GDM1 (cell line): ENCODE results near the gene KIF20A.
"Not testable (repeated sequence)": the region's sequence is repeated elsewhere in the genome, so short reads cannot be mapped to it uniquely, and the experiment has no call there.

Source experiments
- DNase-seq: peaks from one replicate; lab custom pipeline; 2025; lab: John Stamatoyannopoulos, UW

Gene KIF20A

DNA sequence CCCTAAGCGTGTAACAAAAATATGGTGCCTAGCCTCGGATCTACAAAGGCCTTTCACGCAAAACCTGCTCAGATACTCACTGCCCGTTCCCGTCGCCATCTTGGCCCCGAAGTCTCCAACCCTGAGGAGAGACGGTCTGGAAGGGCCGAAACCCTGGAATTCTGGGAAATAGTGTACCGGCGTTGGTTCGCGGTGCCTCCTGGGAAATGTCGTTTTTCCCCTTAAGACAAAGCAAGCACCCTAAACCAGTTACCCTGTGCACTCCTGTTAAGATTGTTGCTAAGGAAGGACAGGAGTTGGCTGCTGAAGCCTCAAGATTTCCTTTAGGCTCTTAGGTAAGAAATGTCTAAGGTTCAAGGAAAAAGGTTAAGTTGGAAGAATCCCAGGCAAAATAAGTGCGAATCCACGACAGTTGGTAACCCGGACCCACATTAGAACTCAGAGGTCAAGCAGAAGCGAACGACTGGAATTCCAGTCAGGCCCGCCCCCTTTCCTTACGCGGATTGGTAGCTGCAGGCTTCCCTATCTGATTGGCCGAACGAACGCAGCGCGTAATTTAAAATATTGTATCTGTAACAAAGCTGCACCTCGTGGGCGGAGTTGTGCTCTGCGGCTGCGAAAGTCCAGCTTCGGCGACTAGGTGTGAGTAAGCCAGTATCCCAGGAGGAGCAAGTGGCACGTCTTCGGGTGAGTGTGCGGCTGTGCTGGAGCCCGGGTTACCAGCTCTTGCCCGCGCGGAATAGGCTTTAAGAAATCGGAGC lies at the start of gene KIF20A, which contains the start of gene BRD8:
Gene KIF20A (plus strand): TSS at position 597 of the 761 bp plus-strand sequence. CDS start 569 bp downstream, outside the sequence.
Gene BRD8 (minus strand): TSS at position 115 of the 761 bp plus-strand sequence. CDS start 16 bp downstream, at position 99.
- peak; percentile 86 for DNase-seq

DNA sequence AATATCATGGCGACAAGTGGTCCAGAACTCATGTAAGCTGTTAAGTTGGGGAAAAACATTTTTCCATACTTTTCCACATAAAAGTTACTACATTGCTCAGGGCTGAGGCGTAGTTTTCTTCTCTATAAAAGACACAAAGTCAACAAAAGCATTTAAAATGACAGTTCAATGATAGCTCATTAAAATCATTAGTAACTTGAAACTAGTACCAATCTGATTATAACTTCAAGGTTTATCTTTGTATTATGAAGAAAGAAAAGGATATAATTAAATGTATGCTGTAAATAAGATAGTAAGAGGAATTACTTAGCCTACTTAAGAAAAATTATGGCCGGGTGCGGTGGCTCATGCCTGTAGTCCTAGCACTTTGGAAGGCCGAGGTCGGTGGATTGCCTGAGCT lies 49.6 kb upstream of the KIF20A start:
- no peak for DNase-seq

DNA sequence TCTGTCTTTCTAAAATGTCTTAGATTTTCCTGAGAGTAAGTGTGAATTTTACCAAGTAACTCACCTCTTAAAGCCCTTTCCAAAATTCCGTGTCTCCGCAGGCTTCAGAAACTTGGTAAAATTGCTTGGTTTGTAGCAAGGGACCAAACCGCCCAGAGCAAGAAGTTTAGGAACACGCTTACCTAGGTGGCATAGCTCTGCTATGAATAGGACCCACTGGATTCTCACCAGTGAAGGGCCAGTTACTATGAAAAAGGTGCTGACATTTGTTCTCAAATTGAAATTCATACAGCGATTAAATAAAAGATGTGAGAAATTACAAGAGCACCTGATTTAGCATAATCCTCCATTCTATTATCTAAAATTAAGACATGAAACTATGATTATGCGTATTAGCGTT lies 46.4 kb upstream of the KIF20A start:
- no peak for DNase-seq

DNA sequence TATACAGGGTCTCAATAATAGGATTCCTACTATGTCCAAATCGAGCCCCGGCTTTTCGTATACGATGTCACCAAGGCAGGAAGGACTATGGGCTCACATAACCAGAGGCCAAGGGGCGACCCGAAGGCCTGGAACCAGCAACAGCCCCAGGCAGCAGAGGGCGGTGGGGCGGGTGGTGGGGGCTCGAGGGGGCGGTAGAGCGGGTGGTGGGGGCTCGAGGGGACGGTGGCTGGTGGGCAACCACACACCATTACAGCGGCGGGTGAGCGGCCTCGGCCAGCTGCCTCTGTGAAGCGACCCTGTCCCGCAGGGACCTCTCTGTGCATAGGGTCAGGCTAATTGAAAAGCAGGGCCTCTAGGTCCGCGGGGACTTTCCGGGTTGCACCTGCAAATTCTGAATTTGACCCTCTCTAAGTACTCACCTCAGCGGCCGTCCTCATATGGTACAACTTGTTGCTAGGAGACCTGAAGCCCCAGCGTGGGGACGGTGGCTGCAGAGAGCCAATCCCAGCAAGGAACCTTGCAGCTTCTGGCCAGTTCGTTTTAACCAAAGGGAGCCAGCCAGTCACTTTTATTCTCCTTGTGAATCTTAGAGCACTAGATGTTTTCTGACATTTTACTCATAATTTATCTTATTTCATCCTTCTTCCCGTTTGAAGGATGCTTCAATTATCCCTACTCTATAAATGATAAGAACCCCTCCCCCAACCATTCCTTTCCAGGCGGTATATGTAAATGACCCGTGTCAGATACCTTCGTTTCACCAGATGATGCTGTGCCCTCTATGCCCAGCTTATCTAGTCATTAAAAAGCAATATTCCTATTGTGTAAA lies 39.7 kb upstream of the KIF20A start, which contains the start of gene NME5:
Gene NME5 (minus strand): TSS at position 480 of the 832 bp plus-strand sequence. CDS start 648 bp downstream, outside the sequence.
- no peak for DNase-seq

DNA sequence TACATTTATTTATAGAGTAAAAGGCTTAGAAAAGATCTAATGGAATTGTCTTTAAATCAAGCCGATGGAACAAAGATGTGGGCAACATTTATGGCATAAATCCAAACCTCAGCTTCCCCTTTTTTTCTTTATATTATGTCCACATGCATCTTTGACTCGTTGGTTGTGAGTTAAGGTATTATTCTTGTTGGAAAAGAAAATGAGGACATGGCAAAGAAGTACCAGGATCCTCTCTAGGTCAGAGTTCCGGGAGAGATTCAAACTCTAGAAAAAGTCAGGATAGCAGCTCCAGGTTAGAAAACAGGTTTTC lies 39.2 kb upstream of the KIF20A start:
- DNase-seq: no peak

DNA sequence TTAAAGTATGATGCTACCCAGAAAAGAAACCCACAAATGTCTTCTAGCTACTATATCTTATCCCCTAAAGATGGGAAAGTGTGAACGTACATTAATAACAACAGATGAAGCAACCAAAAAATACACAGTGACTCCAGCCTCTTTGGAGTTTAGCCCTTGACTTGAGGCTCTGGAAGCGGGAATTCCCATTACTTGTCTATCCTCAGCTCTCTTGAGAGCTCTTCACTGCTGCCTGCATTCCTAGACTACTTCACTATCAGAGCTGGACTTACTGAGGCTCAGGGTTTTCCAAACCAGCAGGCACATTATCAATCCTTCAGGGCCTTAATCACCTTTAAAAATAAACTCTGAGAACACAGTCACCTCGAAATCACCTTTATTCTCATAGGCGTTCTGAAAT lies 38.6 kb upstream of the KIF20A start:
- DNase-seq: no peak

DNA sequence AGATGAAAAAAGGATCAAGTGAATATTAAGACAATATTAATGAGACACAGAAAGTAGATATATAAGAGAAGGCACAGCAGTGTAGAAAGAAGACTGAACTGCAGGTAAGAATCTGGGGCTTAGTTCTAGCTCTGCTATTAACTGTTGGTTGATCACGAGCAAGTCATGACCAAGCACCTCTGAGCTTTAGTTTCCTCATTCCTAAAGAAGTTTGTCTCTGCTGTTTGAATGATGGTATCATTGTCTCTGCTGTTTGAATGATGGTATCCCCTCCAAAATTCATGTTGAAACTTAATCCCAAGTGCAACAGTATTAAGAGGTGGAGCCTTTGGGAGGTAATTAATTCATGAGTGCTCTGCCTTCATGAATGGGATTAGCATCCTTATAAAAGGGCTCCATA lies 37.2 kb upstream of the KIF20A start:
- no peak for DNase-seq

DNA sequence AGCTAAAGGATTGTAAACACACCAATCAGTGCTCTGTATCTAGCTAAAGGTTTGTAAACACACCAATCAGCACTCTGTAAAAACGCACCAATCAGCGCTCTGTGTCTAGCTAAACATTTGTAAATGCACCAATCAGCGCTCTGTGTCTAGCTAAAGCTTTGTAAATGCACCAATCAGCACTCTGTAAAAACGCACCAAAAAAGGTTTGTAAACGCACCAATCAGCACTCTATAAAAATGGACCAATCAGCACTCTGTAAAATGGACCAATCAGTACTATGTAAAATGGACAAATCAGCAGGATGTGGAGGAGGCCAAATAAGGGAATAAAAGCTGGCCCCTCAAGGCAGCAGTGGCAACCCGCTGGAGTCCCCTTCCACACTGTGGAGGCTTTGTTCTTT lies 35.3 kb upstream of the KIF20A start:
- DNase-seq: not testable (repeated sequence)

DNA sequence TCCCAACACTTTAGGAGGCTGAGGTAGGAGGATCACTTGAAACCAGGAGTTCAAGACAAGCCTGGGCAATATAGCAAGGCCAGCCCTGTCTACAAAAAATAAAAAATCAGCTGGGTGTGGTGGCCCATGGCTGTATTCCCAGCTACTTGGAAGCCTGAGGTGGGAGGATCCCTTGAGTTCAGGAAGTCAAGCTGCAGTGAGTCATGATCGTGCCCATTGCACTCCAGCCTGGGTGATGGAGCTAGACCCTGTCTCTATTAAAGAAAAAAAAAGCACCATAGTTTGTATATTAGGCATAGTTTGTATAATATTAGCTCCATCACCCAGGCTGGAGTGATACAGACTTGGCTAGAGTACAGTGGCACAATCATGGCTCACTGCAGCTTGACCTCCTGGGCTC lies 30.1 kb upstream of the KIF20A start:
- DNase-seq: no peak

DNA sequence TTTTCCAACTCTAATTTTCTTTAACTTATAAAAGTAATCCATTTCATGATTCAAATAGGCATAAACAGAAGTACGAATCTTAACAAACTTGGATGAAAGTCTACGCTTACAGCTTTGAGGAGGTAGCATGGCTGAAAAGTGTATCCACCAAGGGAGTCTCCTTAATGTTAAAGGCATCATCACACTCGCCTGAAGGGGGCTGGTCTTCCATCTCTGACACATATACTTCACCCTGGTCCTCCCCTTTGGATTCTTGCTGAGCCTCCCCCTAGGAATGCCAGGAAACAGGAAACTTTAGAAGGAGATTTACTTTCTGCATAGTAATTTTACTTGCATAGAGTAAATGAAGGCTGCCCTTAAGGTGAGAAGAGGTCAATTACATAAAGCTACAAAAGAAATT lies 29.4 kb upstream of the KIF20A start:
- DNase-seq: no peak

DNA sequence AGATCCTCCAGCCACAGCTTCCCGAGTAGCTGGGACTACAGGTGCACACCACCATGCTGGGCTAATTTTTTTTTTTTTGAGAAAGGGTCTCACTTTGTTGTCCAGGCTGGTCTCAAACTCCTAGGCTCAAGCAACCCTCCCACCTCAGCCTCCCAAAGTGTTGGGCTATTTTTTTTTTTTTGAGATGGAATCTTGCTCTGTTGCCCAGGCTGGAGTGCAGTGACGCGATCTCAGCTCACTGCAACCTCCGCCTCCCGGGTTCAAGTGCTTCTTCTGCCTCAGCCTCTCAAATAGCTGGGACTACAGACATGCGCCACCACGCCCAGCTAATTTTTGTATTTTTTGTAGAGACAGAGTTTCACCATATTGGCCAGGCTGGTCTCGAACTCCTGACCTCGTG lies 22.9 kb upstream of the KIF20A start:
- not testable (repeated sequence) for DNase-seq

DNA sequence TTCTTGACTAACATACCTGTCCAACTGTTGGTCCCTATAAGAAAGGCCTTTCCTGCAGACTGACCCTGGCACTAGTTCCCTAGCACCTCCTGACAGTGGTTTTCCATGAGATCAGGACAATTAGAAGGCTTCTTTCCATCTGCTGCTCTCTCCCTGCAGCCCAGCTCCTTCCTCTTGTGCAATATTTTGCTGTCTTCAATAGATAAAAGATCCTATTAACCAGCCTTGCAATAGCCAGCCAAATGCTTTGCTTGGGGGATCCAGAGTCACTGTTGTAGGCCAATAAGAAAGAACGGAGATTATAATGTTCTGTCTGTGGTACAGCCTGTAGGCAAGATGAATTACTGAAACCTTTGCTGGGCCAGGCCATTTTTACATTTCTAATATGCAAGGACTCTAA lies 21.3 kb upstream of the KIF20A start:
- no peak for DNase-seq

DNA sequence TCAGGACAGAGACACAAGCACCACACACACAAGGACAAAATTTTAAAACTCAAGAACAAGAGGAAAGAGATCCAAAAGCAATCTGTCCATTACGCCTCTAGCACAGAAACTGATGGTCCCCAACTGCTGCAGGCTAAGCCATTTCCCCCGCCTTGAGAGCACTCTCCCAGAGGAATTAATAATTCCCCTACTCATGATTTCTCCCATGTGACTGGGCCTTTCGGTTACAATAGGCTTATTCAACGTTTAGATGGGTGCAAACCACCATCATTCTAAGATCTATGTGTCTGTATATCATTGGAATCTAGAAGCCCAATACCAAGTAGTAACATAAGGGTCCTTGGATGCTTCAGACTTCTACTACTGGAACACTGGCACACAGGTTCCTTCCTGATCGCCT lies 19.2 kb upstream of the KIF20A start:
- DNase-seq: no peak

DNA sequence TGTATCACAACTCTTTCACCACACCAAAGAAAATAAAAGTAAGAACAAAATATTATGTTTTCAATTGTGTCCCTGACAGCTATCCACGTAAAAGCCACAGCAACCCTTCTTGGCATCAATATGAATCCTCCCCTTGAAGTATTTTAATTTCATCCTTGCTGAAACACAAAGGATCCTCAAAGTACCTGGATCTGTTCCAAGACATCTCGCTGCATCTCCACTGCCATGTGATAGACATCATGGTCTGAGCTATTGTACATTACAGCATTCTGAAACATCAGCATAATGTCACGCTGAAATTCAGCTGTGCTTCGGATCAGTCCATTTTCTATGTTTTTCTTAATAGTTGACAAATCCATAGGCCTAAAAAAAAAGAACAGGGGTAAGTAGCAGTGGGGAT lies 18.2 kb upstream of the KIF20A start:
- DNase-seq: no peak

DNA sequence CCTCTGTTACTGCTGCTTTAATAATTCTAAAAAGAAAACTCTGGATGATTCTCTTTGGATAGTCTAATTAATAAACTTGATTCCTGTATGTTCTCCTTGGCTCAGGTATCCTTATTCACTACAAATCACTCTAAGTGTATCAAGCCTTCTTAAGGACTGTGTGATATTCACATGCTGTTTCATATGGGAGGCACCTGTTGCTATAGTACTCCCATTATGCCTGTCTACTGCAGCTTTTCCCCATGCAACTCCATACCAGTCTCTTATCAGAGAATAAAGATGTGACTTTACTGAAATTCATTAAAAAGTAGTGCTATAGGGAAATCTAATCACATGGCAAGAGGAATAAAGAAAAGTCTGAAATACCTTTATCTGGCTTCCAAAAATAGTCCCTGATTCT lies 15.2 kb upstream of the KIF20A start:
- no peak for DNase-seq

DNA sequence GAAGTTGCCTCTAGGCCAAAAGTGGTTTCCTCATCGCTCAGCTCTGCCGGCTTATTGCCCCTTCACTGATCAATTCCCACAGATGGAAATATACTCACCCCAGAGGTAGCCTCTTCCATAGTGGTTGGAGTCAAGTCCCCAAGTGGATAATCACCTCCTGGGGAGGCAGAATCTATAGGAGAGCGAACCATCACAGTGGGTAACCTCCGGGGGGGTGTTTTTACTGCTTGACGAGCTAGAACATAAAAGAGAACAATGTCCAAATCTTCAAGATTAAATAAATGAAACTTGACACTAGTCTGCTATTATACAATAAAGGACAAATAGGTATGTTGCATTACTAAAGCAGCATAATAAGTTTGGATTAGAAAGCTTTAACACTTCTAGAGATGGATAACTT lies 9.8 kb upstream of the KIF20A start:
- DNase-seq: no peak

DNA sequence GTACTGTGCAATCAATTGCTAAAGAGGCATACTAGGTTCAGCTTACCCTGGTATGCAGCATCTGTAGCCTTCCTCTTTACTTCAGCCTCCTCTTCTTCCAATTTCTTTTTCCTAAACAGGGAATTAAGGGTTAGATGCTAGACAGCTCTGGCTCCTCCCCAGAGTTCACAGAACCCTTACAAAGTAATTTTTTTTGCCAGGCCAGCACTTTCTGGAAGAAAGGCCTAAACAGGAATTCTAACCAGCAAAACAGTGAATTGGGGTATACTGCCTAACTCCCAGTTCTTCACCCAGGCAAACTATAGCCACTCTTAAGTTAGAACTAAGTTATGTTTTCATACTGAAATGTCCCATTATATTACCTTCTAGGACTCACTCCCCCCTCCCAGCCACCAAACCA lies 8.6 kb upstream of the KIF20A start:
- DNase-seq: no peak

DNA sequence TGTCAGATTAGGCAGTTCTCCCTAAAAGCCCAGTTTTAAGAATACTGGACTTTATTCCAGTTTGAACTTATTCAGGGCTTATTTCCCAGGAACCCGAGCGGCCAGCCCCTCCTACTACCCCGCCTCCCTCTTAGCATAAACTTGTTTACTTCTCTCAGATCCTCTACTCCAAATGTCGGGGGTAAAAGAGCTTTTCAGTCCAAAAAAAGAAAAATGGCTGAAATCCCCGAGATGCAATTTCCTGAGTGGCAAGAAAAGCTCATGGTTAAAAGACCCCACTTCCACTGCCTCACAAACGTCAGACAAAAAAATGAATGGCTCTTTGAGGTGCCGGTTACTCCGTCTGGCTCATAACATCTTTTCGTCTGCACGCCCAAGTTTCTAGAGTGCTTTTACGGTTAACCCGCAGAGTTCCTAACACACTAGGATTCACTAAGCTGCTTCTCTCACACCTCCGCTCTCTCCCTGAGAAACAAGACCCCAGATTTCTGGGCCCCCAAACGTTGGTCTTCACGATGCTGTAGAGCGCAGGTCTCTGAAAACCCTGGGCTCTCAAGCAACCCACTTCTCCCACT lies 884 bp upstream of the KIF20A start:
- no peak for DNase-seq

DNA sequence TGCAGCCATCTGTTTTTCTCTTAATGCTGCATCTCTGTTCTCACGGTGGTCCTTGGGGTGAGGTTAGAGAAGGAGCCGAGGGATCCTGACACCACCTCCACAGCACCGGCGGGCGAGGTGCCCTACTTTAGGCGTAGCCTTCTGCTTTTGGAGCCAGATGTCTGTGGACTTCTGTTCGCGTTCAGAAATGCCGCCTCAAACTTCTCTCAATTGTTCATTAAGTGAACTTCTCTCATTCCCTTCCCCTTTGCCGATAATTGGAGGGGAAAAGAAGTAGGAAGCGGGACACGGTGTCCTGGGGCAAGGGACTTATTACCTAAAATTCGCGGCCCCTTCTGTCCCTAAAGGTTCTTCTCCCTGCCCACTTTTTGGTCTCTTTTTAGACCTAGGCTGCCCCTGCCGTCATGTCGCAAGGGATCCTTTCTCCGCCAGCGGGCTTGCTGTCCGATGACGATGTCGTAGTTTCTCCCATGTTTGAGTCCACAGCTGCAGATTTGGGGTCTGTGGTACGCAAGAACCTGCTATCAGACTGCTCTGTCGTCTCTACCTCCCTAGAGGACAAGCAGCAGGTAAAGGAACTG lies 455 bp downstream of the KIF20A start:
- no peak for DNase-seq

DNA sequence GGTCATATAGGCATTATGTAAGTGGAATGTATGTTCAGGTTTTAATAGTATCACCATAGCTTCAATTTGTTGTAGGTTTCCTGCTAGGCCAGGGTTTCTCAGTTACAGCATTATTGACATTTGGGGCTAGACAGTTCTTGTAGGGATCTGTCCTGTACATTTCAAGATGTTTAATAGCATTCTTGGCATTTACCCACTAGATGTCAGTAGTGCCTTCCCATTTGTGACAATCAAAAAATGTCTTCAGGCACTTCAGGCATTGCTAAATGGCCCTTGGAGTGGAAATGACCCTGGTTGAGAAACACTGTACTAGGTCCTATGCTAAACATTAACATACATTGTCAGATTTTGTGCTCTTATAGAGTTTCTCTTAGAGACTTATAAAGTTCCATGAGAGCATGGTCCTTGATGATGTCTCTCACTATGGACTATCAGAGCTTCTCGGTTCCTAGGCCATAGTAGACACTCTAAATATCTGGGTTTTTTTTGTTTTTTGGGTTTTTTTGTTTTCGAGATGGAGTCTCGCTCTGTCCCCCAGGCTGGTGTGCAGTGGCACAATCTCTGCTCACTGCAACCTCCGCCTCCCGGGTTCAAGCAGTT lies 1.4 kb downstream of the KIF20A start:
- peak; percentile 65 for DNase-seq

DNA sequence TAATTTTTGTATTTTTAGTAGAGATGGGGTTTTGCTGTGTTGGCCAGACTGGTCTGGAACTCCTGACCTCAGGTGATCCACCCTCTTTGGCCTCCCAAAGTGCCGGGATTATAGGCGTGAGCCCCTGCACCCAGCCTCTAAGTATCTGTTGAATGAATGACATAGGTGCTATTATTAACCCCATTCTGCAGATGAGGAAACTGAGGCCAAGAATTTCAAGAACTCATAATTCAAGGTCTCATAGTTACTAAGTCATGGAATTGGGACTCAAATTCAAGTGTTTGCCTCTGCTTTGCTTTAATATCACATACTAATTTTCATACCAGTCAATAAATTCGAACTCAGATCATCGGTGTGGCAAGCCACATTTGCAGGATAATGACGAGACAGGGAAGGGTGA lies 1.9 kb downstream of the KIF20A start:
- DNase-seq: no peak

DNA sequence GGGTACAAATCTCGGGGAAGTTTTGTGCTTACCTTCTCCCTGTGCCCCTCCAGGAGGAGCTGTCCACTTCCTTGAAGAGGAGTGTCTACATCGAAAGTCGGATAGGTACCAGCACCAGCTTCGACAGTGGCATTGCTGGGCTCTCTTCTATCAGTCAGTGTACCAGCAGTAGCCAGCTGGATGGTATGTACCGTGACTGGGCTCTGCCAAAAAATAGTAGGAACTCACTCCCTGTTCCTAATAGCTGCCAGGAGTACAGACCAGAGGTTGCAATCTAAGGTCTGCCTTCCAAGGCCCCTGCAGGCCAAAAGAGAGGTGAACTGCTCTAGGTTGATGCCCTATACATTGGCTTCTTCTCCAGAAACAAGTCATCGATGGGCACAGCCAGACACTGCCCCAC lies 3.9 kb downstream of the KIF20A start:
- no peak for DNase-seq
